ENCODE results near the gene MYO1B.

MYO1B gene

DNA sequence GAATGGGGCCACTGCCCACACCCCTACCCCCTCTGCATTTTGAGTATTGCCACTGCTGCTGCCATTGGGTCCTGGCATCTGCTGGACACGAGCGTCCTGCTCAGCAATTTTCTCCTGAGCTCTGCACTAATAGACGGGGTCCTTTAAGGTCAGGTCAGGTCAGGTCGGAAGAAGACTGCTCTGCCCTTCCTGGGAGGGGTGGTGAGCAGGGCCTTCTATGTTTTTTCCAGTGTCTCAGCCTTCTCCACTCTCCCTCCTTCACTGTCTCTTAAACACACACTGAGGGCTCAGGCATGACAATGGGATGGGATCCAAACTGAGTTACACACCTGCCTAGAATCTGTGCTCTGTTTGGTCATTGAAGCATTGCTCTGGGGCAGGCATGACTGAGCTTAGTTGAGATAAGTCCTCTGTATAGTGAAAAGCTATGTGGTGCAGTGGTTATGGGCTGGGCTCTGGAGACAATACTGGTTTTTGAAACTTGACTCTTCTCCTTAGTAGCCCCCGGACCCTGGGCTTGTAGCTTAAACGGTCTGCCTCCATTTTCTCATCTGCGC, 10.6 kb downstream of the MYO1B start:
- Histone ChIP-seq H3K27ac (no peak overlapping the region), H3K36me3 (ENCODE audit: insufficient read depth, low read length) (no peaks in the 10 kb centered on the region), H3K9ac (ENCODE audit: insufficient read length) (no peak overlapping the region), H3K9me3 (ENCODE audit: low read depth, low read length) (no peaks in the 10 kb centered on the region), H3K4me3 (no peak overlapping the region)
- no peak for DNase-seq (ENCODE audit: low read depth, low spot score)
- TF ChIP-seq POLR2AphosphoS5 (IDR thresholded peaks at IDR 0.05; ENCODE audit: borderline replicate concordance, low read depth, low read length) (no peak), FOXP2 (optimal IDR thresholded peaks at IDR 0.05; ENCODE audit: control extremely low read depth, extremely low read length, insufficient read depth) (no peak), EZH2 (IDR thresholded peaks at IDR 0.05) (no peak)

DNA sequence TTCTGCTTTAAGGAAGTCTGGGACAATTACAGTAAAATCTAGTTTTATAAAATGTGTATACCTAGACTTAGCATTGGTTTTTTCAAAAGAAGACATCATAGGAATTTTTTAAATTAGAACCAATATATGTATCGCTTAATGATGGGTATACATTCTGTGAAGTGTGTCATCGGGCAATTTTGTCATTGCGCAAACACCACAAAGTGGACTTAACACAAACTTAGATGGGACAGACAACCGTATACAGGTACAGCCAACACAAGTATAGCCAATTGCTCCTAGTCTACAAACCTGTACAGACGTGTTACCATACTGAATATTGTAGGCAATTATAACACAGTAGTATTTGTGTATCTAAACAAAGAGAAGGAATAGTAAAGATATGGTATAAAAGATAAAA, 12.7 kb downstream of the MYO1B start:
- Histone ChIP-seq H3K4me3 (no peak overlapping the region), H3K9me3 (ENCODE audit: low read depth, low read length) (no peaks in the 10 kb centered on the region), H3K9ac (ENCODE audit: insufficient read length) (no peak overlapping the region), H3K27ac (no peak overlapping the region), H3K36me3 (ENCODE audit: insufficient read depth, low read length) (no peaks in the 10 kb centered on the region)
- no peak for DNase-seq (ENCODE audit: low read depth, low spot score)
- TF ChIP-seq EZH2 (IDR thresholded peaks at IDR 0.05) (no peak), POLR2AphosphoS5 (IDR thresholded peaks at IDR 0.05; ENCODE audit: borderline replicate concordance, low read depth, low read length) (no peak), FOXP2 (optimal IDR thresholded peaks at IDR 0.05; ENCODE audit: control extremely low read depth, extremely low read length, insufficient read depth) (no peak)

DNA sequence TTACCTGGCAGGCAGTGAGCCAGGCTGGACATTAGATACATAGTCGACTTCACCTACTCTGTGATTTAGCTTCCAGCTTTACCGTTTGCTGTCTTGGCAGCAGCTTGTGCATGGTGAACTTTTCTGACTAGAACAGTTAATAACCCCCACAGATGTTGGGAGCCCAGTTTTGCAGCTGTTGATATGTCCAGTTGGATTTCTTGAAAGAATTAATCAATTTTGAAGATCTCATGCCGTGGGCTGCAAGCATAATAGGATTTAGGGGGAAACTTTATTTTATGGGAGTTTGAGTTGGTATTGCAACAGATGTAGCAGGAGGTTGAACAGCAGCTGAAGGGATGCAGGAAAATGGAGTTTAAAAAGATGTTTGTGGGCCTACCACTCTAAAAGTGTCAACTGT, 13.8 kb downstream of the MYO1B start:
- Histone ChIP-seq H3K9me3 (ENCODE audit: low read depth, low read length) (no peaks in the 10 kb centered on the region), H3K36me3 (ENCODE audit: insufficient read depth, low read length) (no peaks in the 10 kb centered on the region), H3K4me3 (no peak overlapping the region), H3K9ac (ENCODE audit: insufficient read length) (no peak overlapping the region), H3K27ac (no peak overlapping the region)
- no peak for DNase-seq (ENCODE audit: low read depth, low spot score)
- TF ChIP-seq EZH2 (IDR thresholded peaks at IDR 0.05) = no peak
- no peak for TF ChIP-seq POLR2AphosphoS5 (IDR thresholded peaks at IDR 0.05; ENCODE audit: borderline replicate concordance, low read depth, low read length)
- TF ChIP-seq FOXP2 (optimal IDR thresholded peaks at IDR 0.05; ENCODE audit: control extremely low read depth, extremely low read length, insufficient read depth) = no peak

DNA sequence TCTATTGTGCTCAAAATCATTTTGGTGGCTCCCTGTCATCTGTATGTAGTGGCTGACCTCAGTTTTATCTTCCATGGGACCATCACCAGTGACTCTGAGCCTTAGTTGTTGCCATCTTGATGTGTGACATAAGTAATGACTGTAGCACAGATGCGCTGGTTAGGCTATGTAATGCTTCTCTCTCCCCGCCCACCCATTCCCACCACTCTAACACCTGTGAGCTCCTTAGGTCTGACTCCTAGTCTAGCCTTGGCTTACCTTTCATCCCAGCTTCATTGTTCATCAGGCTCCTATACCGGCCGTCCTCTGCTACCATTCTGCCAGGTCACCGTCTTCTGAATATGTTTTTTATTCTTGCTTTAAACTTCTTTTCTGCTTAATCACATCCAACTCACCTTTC, 17.2 kb downstream of the MYO1B start:
- DNase-seq (ENCODE audit: low read depth, low spot score) = no peak
- TF ChIP-seq EZH2 (IDR thresholded peaks at IDR 0.05) (no peak), POLR2AphosphoS5 (IDR thresholded peaks at IDR 0.05; ENCODE audit: borderline replicate concordance, low read depth, low read length) (no peak), FOXP2 (optimal IDR thresholded peaks at IDR 0.05; ENCODE audit: control extremely low read depth, extremely low read length, insufficient read depth) (no peak)
- no peak overlapping the region for H3K4me3 ChIP-seq
- H3K9me3 ChIP-seq (ENCODE audit: low read depth, low read length) = no peaks in the 10 kb centered on the region
- H3K27ac ChIP-seq = no peak overlapping the region
- H3K36me3 ChIP-seq (ENCODE audit: insufficient read depth, low read length) = no peaks in the 10 kb centered on the region
- H3K9ac ChIP-seq (ENCODE audit: insufficient read length) = no peak overlapping the region

DNA sequence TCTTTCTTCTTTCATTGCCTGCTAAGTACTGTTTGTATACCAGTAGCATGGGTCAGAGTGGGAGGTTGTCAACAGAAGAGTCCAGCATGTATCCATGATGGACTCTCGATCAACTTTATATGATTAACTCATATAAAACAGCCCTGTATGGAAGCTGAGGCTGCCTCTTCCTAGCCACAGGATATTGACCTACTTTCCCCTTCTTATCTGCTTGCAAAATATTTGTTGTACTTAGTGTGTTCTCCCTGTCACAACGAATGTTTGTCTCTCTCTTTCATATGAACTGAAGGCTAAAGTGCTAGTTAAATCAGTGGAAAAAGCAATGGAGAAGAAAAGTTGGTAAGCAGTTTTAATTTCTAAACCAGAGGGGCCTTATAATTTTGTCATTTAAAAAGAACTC, 17.8 kb downstream of the MYO1B start:
- H3K36me3 ChIP-seq (ENCODE audit: insufficient read depth, low read length) = no peaks in the 10 kb centered on the region
- no peak overlapping the region for H3K4me3 ChIP-seq
- H3K27ac ChIP-seq = no peak overlapping the region

DNA sequence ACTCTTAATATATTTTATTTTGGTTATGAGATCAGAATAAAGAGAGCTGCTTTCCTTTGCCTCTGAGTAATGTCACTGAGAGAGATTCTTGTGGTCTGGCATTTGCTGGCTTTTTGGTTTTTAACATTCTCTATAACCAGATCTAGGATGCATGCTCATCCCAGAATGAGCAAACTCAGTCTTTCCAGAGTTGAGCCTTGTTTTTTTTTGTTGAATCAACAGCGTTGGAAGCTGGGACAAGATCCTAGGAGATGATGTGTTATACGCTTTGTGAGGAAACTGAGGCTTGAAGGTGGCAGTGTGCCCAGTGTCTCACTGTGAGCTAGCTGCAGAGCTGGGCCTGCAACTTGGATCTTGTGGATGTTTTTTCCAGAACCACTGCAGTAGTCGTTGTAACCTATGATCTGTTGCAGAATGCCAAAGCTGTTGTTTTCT, 19.5 kb downstream of the MYO1B start:
- Histone ChIP-seq H3K9ac (ENCODE audit: insufficient read length) (no peak overlapping the region), H3K9me3 (ENCODE audit: low read depth, low read length) (no peaks in the 10 kb centered on the region), H3K27ac (no peak overlapping the region), H3K4me3 (no peak overlapping the region), H3K36me3 (ENCODE audit: insufficient read depth, low read length) (no peaks in the 10 kb centered on the region)
- TF ChIP-seq FOXP2 (optimal IDR thresholded peaks at IDR 0.05; ENCODE audit: control extremely low read depth, extremely low read length, insufficient read depth) (no peak), POLR2AphosphoS5 (IDR thresholded peaks at IDR 0.05; ENCODE audit: borderline replicate concordance, low read depth, low read length) (no peak), EZH2 (IDR thresholded peaks at IDR 0.05) (no peak)
- DNase-seq (ENCODE audit: low read depth, low spot score) = no peak

More for the DNA sequence above, 17.8 kb downstream of the MYO1B start:
- no peak for DNase-seq (ENCODE audit: low read depth, low spot score)
- Histone ChIP-seq H3K9ac (ENCODE audit: insufficient read length) (no peak overlapping the region), H3K9me3 (ENCODE audit: low read depth, low read length) (no peaks in the 10 kb centered on the region)
- TF ChIP-seq FOXP2 (optimal IDR thresholded peaks at IDR 0.05; ENCODE audit: control extremely low read depth, extremely low read length, insufficient read depth) (no peak), POLR2AphosphoS5 (IDR thresholded peaks at IDR 0.05; ENCODE audit: borderline replicate concordance, low read depth, low read length) (no peak), EZH2 (IDR thresholded peaks at IDR 0.05) (no peak)

DNA sequence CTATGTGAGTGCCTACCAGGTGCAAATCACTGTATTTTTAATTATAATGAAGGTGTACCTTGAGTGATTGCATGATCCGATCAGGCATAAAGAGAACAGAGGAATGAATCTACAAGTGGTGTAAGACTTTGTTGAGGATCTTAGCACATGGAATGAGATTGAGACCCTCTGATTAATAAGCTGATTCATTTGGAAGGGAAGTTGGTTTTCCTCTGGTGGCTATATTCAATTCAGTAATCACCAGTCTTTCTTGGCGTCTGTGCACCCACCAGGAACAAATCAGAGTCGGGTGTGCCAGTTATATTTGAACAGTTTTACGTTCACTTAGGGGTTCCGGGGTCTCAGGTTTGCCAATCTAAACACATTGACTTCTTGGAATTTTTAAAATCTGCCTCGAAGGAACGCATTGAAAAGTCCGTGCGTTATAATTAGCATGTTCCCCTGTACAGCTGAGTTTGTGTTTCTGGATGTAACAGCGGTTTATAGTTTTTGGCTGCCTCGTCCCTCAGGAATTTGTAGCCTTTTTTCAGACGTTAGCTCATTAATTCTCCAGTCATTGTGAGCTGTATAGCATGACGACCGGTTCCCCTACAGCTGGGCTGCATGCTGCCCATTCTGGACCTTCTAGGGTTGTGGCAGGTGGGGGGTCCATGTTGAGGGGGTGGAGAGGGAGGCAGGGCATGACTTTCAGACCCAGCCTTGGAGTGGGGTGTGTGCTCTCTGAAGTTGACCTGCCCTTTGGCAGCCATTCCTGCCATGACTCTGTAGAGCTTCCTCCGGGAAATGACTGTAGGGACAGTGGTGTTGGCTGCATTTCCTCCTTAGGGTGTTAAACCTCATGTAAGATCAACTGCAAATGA, 20.3 kb downstream of the MYO1B start:
- Histone ChIP-seq H3K27ac (no peak overlapping the region), H3K9ac (ENCODE audit: insufficient read length) (no peak overlapping the region), H3K36me3 (ENCODE audit: insufficient read depth, low read length) (no peaks in the 10 kb centered on the region), H3K4me3 (no peak overlapping the region), H3K9me3 (ENCODE audit: low read depth, low read length) (no peaks in the 10 kb centered on the region)
- TF ChIP-seq EZH2 (IDR thresholded peaks at IDR 0.05) (no peak), FOXP2 (optimal IDR thresholded peaks at IDR 0.05; ENCODE audit: control extremely low read depth, extremely low read length, insufficient read depth) (no peak), POLR2AphosphoS5 (IDR thresholded peaks at IDR 0.05; ENCODE audit: borderline replicate concordance, low read depth, low read length) (no peak)
- DNase-seq (ENCODE audit: low read depth, low spot score) = no peak

DNA sequence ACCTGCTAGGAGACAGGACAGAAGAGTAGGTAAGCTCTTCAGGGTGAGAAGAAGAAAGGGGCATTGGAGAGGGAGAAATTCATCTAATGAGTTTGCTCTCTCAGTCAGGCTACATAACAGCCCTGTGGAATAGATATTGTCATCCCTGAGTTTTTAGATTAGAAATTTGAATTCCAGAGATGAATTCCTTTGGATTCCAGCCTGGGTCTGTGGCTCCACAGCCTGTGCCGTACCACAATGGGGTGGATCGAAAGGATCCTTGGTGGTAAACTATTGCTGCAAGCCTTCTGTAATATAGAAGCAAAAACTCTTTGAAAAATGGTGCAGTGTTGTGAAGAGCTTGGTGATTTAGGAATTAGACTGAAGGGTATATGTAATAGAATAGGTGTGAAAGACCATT, 21.0 kb downstream of the MYO1B start:
- no peaks in the 10 kb centered on the region for H3K36me3 ChIP-seq (ENCODE audit: insufficient read depth, low read length)
- no peak overlapping the region for H3K4me3 ChIP-seq
- no peak for TF ChIP-seq EZH2 (IDR thresholded peaks at IDR 0.05)
- TF ChIP-seq FOXP2 (optimal IDR thresholded peaks at IDR 0.05; ENCODE audit: control extremely low read depth, extremely low read length, insufficient read depth) = no peak
- TF ChIP-seq POLR2AphosphoS5 (IDR thresholded peaks at IDR 0.05; ENCODE audit: borderline replicate concordance, low read depth, low read length) = no peak
- no peak overlapping the region for H3K9ac ChIP-seq (ENCODE audit: insufficient read length)
- no peaks in the 10 kb centered on the region for H3K9me3 ChIP-seq (ENCODE audit: low read depth, low read length)
- H3K27ac ChIP-seq = no peak overlapping the region
- no peak for DNase-seq (ENCODE audit: low read depth, low spot score)
